ENCODE measurements around the gene RGS9.
"Not testable (repeated sequence)": the region's sequence is repeated elsewhere in the genome, so short reads cannot be mapped to it uniquely, and the experiment has no call there.

The RGS9 gene

DNA sequence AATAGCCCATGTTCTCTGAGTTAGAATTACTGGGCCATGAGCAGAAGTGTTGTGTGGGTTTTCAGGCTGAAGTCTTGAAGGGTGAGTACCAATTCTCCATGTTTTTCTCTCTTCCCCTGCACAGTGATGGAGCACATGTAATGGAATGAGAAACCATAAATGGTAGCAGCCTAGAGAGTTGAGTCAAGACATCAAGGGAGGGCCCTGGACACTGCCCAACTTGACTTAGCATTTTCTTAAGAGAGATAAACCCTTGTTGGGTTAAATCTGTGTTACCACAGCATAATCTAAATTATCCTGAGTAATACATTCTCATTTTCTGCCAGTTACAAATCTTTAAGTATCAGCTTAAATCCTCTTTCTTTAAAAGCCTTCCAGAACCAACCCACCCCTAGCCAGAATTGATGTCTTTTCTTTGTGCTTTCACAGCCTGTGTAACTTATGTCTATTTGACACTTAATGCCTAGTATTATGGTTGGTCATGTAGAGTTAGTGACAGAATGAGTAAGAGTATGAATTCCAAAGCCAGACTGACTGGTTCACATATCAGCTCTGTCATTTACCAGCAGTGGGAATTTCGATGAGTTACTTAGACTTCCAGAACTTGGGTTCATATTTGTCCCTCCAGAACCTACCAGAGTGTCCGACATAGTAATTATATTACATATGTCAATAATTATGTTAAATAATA is 27.0 kb upstream of the RGS9 start:
- no peak for DNase-seq (ENCODE audit: extremely low spot score, insufficient read length, low read depth)
- FAIRE-seq: no peak

- no peak for DNase-seq (ENCODE audit: extremely low spot score, insufficient read length, low read depth)
- FAIRE-seq: no peak
These were observed 21.3 kb upstream of the RGS9 start for GRCh38 chr17:65115839-65116238.

- DNase-seq (ENCODE audit: extremely low spot score, insufficient read length, low read depth); FAIRE-seq: not testable (repeated sequence)
These were observed 20.7 kb upstream of the RGS9 start for GRCh38 chr17:65116515-65116914.

DNA sequence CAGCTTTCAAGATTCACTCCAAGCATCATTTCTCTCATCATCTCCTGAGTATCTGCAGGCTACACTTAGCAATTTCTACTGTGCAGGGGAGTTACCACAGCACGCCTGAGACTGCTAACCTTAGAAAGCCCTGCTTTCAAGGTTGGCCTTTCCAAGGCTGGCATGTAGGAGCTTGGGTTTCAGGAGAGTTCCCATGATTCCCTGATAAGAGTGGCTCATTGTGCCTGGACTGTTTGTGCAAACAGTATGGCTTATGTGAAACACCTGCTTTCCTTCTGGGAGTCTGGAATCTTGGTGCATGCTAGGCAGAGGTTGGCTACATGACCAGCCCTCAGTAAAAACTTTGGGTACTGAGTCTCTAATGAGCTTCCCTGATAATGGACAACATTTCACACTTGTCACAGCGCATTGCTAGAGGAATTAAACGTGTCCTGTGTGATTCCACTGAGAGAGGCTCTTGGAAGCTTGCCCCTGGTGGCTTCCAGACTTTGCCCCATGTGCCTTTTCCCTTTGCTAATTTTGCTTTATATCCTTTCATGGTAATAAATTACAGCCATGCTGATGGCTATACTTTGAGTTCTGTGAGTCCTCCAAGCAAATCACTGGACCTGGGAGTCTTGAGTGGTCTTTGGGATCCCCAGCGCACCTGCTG is 19.7 kb upstream of the RGS9 start:
- FAIRE-seq: no peak
- DNase-seq (ENCODE audit: extremely low spot score, insufficient read length, low read depth): no peak

GRCh38 chr17:65121368-65121767 is 15.8 kb upstream of the RGS9 start:
- no peak for FAIRE-seq
- no peak for DNase-seq (ENCODE audit: extremely low spot score, insufficient read length, low read depth)

GRCh38 chr17:65121916-65122806 is 15.0 kb upstream of the RGS9 start:
- no peak for FAIRE-seq
- DNase-seq (ENCODE audit: extremely low spot score, insufficient read length, low read depth): no peak

GRCh38 chr17:65122836-65123756 is 14.1 kb upstream of the RGS9 start:
- FAIRE-seq: peak; percentile 96
- peak; percentile 76 for DNase-seq (ENCODE audit: extremely low spot score, insufficient read length, low read depth)

GRCh38 chr17:65123757-65124675 is 13.2 kb upstream of the RGS9 start:
- FAIRE-seq (no peak), DNase-seq (ENCODE audit: extremely low spot score, insufficient read length, low read depth) (no peak)

GRCh38 chr17:65130832-65131231 is 6.3 kb upstream of the RGS9 start:
- DNase-seq (ENCODE audit: extremely low spot score, insufficient read length, low read depth) (no peak), FAIRE-seq (no peak)

GRCh38 chr17:65131240-65131639 is 5.9 kb upstream of the RGS9 start:
- no peak for DNase-seq (ENCODE audit: extremely low spot score, insufficient read length, low read depth)
- FAIRE-seq: no peak

DNA sequence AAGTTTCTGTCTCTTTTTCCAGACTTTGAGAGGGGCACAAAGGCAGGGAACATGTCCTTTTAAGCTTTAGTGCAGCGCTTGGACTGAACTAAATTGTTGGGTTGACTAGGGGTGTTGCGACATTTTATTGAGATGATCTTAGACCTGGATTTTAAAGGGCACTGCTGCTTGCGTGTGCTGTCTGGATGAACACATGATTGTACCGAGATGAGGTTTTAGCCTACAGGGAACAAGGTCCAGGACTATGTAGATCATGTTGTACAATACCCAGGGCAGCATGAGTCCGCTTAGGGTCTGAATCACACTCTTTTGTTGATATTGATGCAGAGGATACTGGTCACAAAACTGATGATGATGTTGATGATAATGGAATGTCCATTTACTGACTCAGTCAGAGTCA is 5.2 kb upstream of the RGS9 start:
- FAIRE-seq: no peak
- no peak for DNase-seq (ENCODE audit: extremely low spot score, insufficient read length, low read depth)

- no peak for FAIRE-seq
These were observed 3.1 kb upstream of the RGS9 start for GRCh38 chr17:65134035-65134434.

DNA sequence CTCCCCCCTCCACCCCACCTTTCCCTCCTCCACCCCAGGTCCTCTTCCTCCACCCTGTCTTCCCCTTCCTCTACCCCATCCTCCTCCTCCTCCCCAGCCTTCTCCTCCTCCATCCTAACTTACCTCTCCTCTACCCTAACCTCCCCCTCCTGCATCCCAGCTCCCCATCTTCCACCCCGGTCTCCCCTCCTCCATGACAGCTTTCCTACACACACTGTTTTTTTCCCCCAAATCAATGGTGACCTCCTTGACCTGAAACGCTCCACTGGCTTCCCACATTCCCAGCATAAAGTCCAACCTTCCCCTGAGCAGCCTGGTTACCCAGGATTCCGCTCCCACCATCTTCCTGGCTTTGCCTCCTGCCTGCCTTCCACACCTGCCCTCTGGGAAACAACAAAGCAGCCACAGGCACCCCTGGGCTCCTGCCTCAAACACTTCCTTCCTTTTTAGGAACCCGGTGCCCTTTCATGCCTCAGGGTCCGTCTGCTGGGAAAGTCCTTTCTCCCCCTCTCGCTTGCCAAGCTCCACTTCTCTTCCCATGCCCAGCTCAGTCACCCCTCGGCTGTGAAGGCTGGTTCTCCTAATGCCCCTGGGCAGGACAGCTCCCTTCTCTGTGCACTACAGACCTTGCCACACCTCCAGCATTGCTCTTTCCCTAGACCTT is 2.1 kb downstream of the RGS9 start:
- FAIRE-seq (no peak), DNase-seq (ENCODE audit: extremely low spot score, insufficient read length, low read depth) (no peak)

More at GRCh38 chr17:65134035-65134434, 3.1 kb upstream of the RGS9 start:
- DNase-seq (ENCODE audit: extremely low spot score, insufficient read length, low read depth): no peak

DNA sequence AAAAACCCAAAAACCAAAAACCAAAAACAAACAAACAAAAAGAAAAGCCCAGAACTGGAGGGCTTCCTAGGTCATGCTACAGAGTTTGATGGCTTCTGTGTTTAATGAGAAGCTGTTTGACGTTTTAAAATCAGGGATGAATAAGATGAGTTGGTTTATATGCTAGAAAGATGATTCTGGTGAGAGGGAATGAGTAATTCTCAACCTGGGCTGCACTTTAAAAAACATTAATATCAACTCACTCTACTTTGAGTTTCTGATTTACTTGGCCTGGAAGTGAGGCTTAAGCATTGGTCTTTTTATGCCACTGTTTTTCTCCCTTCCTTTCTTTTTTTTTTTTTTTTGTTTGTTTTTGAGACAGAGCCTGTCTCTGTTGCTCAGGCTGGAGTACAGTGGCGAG is 5.1 kb downstream of the RGS9 start:
- DNase-seq (ENCODE audit: extremely low spot score, insufficient read length, low read depth) (no peak), FAIRE-seq (no peak)

DNA sequence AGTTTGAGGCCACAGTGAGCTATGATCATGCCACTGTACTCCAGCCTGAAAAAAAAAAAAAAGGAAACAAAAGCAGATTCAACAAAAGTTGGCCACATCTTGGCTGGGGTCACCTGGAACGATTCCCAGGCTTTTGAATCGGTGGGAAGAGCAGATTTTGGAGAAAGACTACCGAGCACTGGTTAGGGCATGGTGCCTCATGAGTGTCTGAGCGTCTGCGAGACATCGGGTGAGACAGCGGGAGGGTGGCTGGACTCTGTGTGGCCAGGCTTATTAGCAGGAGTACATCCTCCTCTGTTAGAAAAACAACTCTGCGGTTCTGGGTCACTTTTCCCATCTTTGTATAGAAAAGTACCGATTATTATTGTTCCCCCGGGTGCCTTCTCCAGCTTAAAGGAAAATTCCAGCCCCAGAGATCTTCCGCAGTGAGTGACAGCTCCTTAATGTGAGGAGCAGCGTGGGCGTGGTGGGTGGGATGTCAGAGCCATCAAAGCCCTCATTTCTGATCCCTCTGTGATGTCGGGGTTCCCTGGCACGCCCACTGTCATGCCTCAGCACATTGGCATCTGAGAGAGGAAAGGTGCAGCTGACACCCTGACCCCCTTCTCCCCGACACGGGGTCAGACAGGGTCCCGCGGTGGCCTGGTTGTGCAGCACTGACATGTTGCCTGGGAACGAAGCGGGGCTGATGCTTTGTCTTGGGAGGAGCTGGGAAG is 6.9 kb downstream of the RGS9 start:
- FAIRE-seq (no peak), DNase-seq (ENCODE audit: extremely low spot score, insufficient read length, low read depth) (no peak)

GRCh38 chr17:65145743-65146142 is 8.6 kb downstream of the RGS9 start:
- DNase-seq (ENCODE audit: extremely low spot score, insufficient read length, low read depth): no peak
- FAIRE-seq: no peak

GRCh38 chr17:65147955-65148354 is 10.8 kb downstream of the RGS9 start:
- no peak for DNase-seq (ENCODE audit: extremely low spot score, insufficient read length, low read depth)
- FAIRE-seq: no peak

All from GM18507 (cell line).